Panc1 (cell line): ENCODE results near the gene MTHFSD.

ENCODE experiments used
- CTCF ChIP-seq: fragments of 450-650 bp; IDR thresholded peaks from 2 replicates; pipeline ENCODE4 v1.5.1; 2017; ENCODE audit warnings: mild to moderate bottlenecking
- POLR2AphosphoS5 ChIP-seq: IDR thresholded peaks from 2 replicates; pipeline ENCODE4 v1.6.1; 2012; ENCODE audit warnings: mild to moderate bottlenecking, low read depth, low read length, moderate library complexity
- SIN3A ChIP-seq: IDR thresholded peaks from 2 replicates; pipeline ENCODE4 v1.6.1; 2012; ENCODE audit warnings: low read depth, mild to moderate bottlenecking, low read length, moderate library complexity, borderline replicate concordance; ENCODE audit not compliant: insufficient read depth

DNA sequence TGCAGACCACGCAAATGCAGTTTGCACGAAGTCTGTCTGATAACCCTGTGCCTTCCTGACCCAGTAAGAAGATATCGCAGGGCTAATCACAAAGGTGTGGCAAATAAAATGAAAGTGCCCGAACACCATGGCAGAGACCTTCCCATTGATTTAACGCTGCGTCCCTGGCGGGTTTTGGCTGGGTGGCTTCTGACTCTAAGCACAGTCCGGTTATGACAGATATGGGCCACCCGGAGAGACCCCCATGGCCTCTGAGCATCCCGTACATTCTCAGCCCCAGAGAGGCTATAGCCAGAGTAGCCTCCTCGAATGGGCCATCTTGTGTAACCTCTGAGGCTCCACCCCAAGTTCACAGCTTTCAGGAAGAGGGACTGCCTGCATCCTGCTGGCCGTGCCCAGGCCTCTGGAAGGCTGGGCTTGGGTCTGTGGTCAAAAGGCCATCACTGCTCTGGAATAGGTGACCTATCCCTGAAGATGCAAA lies 17.0 kb upstream of the MTHFSD start:
- TF ChIP-seq CTCF, result no peak
- TF ChIP-seq POLR2AphosphoS5, result no peak
- no peak for TF ChIP-seq SIN3A
